Muscle layer of colon (tissue), 2 donors: ENCODE data around the gene ALDH18A1.
"Not testable (repeated sequence)": the region's sequence is repeated elsewhere in the genome, so short reads cannot be mapped to it uniquely, and the experiment has no call there.

Source experiments
- H3K27ac ChIP-seq: one replicate; pipeline ENCODE4 v1.7.0; 2013; ENCODE audit warnings: low read depth, mild to moderate bottlenecking, low read length, moderate library complexity
- H3K27me3 ChIP-seq, 2 donors: one replicate each; pipeline ENCODE4 v1.7.0; 2013; ENCODE audit warnings: low read length in 2 of 2, mild to moderate bottlenecking in 2 of 2; ENCODE audit not compliant: insufficient read depth in 2 of 2, control insufficient read depth in 1 of 2
- H3K36me3 ChIP-seq: one replicate; pipeline ENCODE4 v1.7.0; 2013; ENCODE audit warnings: mild to moderate bottlenecking, low read length; ENCODE audit not compliant: insufficient read depth
- H3K4me1 ChIP-seq: one replicate; pipeline ENCODE4 v1.7.0; 2013; ENCODE audit warnings: mild to moderate bottlenecking, low read length; ENCODE audit not compliant: insufficient read depth
- H3K4me3 ChIP-seq, 2 donors: one replicate each; pipeline ENCODE4 v1.7.0; 2013; ENCODE audit warnings: low read length in 2 of 2, low read depth in 1 of 2, mild to moderate bottlenecking in 1 of 2, moderate library complexity in 1 of 2
- H3K9ac ChIP-seq: one replicate; pipeline ENCODE4 v1.7.0; 2013; ENCODE audit warnings: low read length
- H3K9me3 ChIP-seq: one replicate; pipeline ENCODE4 v1.7.0; 2013; ENCODE audit warnings: mild to moderate bottlenecking, low read length
- donor health status: abdominal sarcoma.
- donor health status: Adenocarcinoma of cecum.

The ALDH18A1 gene

GRCh38 chr10:95674643-95675042 is 18.1 kb upstream of the ALDH18A1 start:
- no peak overlapping the region for H3K4me3 ChIP-seq
- no peaks in the 10 kb centered on the region for H3K27me3 ChIP-seq
- no peaks in the 10 kb centered on the region for H3K9me3 ChIP-seq
- peaks cover 6% of the 10 kb centered on the region for H3K36me3 ChIP-seq
- no peak overlapping the region for H3K9ac ChIP-seq
- H3K4me1 ChIP-seq = no peaks in the 10 kb centered on the region
- H3K27ac ChIP-seq = no peak overlapping the region

DNA sequence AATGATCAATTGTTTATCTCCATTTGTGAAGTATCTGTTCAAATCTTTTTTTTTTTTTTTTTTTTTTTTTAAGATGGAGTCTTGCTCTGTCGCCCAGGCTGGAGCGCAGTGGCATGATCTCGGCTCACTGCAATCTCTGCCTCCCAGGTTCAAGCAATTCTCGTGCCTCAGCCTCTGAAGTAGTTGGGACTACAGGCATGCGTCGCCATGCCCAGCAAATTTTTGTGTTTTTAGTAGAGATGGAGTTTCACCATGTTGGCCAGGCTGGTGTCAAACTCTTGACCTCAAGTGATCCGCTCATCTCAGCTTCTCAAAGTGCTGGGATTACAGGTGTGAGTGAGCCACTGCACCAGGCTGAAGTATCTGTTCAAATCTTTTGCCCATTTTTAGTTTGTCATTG is 16.1 kb upstream of the ALDH18A1 start:
- H3K9ac ChIP-seq, H3K27me3 ChIP-seq, H3K27ac ChIP-seq, H3K4me3 ChIP-seq, H3K4me1 ChIP-seq, H3K9me3 ChIP-seq: not testable (repeated sequence)
- peaks cover 17% of the 10 kb centered on the region for H3K36me3 ChIP-seq

GRCh38 chr10:95664543-95664942 is 8.0 kb upstream of the ALDH18A1 start:
- H3K36me3 ChIP-seq = peaks cover 17% of the 10 kb centered on the region
- H3K4me1 ChIP-seq = peaks cover 16% of the 10 kb centered on the region
- no peaks in the 10 kb centered on the region for H3K27me3 ChIP-seq
- no peak overlapping the region for H3K4me3 ChIP-seq
- H3K27ac ChIP-seq = peak overlapping the region; percentile 12
- H3K9ac ChIP-seq = no peak overlapping the region
- H3K9me3 ChIP-seq = no peaks in the 10 kb centered on the region

DNA sequence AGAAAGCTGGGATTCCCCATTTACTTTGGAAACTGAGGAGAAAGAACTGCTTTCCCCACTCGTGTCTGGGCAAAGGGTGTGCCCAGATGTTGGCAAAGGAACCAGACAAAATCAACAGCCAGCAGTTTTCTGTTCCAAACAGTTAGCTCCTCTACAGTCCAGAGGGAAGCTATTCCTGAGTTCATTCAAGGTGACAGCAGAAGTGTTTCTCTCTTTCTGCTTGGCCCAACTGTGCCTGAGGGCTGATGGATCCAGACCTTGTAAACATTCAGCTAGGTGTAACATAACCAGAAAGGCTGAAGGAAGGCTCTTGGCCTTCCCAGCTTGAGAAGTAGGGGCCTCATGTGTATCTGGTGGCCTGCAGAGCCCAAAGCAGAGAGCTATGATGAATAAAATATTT is 7.0 kb upstream of the ALDH18A1 start:
- H3K9me3 ChIP-seq = no peaks in the 10 kb centered on the region
- peaks cover 7% of the 10 kb centered on the region for H3K36me3 ChIP-seq
- no peak overlapping the region for H3K9ac ChIP-seq
- H3K4me1 ChIP-seq = peaks cover 16% of the 10 kb centered on the region
- H3K27ac ChIP-seq = peak overlapping the region; percentile 19
- H3K27me3 ChIP-seq = no peaks in the 10 kb centered on the region
- no peak overlapping the region for H3K4me3 ChIP-seq

DNA sequence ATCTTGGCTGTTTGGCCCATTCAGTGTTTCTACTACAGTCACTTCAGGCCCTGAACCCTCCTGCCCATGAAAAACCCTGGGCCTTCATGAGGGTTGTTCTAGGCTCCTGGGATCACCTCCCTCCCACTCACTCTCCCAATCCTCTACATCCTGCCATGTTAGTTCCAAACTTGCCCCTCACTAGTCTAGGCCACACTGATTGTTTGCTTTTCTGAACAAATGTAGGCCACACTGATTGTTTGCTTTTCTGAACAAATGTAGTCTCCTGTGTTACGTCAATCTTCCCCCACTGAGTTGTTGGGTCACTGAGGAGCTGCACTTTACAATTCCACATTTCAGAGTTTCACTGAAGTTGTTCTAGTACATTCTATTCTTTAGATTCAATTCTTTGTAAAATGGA is 5.3 kb upstream of the ALDH18A1 start:
- Histone ChIP-seq H3K36me3 (no peaks in the 10 kb centered on the region), H3K4me1 (peaks cover 22% of the 10 kb centered on the region), H3K9me3 (no peaks in the 10 kb centered on the region), H3K4me3 (no peak overlapping the region), H3K27me3 (no peaks in the 10 kb centered on the region), H3K9ac (no peak overlapping the region), H3K27ac (no peak overlapping the region)

DNA sequence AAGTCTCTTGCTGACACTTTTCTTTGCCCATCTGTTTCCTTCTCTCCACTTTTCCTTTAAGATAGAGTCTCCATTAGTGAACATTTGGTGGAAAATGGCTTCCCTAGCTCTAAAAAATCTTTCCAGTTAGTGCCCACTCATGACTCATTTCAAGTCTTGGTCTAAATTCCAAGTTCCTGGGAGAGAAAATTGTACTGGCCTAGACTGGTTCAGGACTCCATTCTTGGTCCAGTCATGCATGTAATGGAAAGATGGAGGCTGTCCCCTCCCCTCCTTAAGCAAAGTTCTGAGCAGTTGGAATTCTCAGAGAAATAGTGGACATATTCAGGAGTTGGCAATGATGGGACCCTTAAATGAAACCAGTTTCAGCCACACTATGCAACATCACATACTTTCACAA is 3.8 kb upstream of the ALDH18A1 start:
- no peaks in the 10 kb centered on the region for H3K36me3 ChIP-seq
- no peaks in the 10 kb centered on the region for H3K27me3 ChIP-seq
- H3K27ac ChIP-seq = no peak overlapping the region
- no peak overlapping the region for H3K4me3 ChIP-seq
- no peak overlapping the region for H3K9ac ChIP-seq
- peaks cover 27% of the 10 kb centered on the region for H3K4me1 ChIP-seq
- no peaks in the 10 kb centered on the region for H3K9me3 ChIP-seq

GRCh38 chr10:95657250-95657649 is 739 bp upstream of the ALDH18A1 start:
- Histone ChIP-seq H3K36me3 (no peaks in the 10 kb centered on the region), H3K9ac (no peak overlapping the region), H3K9me3 (no peaks in the 10 kb centered on the region), H3K27me3 (no peaks in the 10 kb centered on the region), H3K4me3 (peak overlapping the region; percentile 63 to 75), H3K4me1 (peaks cover 13% of the 10 kb centered on the region), H3K27ac (no peak overlapping the region)

DNA sequence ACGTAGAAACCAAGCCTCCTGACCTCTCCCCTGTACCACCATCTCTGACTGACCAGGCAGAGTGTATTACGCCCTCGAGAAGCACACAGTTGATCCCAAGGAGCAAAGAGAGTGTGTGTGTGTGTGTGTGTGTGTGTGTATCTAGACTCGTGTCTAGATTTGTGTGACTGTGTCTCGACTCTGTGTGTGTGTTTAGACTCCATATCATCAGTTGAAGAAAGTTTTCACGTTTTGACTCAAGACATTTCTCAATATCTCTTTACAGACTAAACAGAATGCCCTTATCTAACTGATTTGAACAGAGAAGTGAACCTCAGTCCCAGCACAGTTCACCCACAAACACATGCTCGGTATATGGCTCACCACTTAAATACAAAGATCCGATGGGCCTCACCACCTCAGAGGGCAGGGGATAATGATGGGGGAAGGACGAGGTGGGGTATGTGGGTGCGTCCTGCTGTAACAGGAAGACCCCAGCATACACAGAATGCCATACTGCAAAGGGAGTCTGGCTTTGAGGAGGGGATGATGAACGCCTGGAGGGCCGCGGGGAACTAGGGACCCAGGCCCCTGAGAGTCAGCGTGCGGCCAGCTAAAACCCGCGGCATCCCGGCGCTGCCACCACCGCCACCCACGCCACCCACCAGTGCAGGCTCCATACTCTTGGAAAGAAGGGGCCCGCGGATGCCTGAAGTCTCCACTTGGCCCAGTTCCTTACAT is 780 bp downstream of the ALDH18A1 start:
- Histone ChIP-seq H3K27ac (no peak overlapping the region), H3K4me3 (peak overlapping the region; percentile 63 to 75), H3K27me3 (no peaks in the 10 kb centered on the region), H3K36me3 (peaks cover 6% of the 10 kb centered on the region), H3K9me3 (no peaks in the 10 kb centered on the region), H3K9ac (peak overlapping the region; percentile 32), H3K4me1 (peaks cover 13% of the 10 kb centered on the region)

GRCh38 chr10:95653895-95654294 is 2.6 kb downstream of the ALDH18A1 start:
- no peak overlapping the region for H3K9ac ChIP-seq
- H3K9me3 ChIP-seq = no peaks in the 10 kb centered on the region
- peaks cover 12% of the 10 kb centered on the region for H3K36me3 ChIP-seq
- H3K27ac ChIP-seq = no peak overlapping the region
- no peak overlapping the region for H3K4me3 ChIP-seq
- H3K4me1 ChIP-seq = peaks cover 13% of the 10 kb centered on the region
- H3K27me3 ChIP-seq = no peaks in the 10 kb centered on the region

DNA sequence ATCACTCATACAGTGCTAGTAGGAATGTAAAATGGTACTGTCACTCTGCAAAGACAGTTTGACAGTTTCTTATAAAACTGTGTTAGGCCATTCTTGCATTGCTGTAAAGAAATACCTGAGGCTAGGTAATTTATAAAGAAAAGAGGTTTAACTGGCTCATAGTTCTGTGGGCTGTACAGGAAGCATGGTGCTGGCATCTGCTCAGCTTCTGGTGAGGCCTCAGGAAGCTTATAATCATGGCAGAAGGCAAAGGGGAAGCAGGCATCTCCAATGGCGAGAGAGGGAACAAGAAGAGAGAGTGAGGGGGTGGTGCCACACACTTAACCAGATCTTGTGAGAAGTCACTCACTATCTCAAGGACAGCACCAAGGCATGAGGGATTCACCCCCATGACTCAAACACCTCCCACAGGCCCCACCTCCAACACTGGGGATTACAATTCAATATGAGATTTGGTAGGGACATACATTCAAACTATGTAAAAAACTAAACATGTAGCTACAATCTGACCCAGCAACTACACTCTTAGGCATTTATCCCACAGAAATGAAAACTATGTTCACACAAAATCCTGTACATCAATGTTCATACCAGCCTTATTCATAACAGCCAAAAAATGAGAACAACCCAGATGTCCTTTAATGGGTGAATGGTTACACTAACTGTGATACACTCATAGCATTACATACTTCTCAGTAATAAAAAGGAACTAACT is 5.0 kb downstream of the ALDH18A1 start:
- Histone ChIP-seq H3K9ac (no peak overlapping the region), H3K4me1 (peaks cover 6% of the 10 kb centered on the region), H3K27ac (no peak overlapping the region), H3K9me3 (no peaks in the 10 kb centered on the region), H3K27me3 (no peaks in the 10 kb centered on the region), H3K4me3 (no peak overlapping the region), H3K36me3 (peaks cover 12% of the 10 kb centered on the region)

GRCh38 chr10:95650232-95650631 is 6.3 kb downstream of the ALDH18A1 start:
- Histone ChIP-seq H3K4me3 (no peak overlapping the region), H3K36me3 (peaks cover 17% of the 10 kb centered on the region), H3K27ac (no peak overlapping the region), H3K27me3 (no peaks in the 10 kb centered on the region), H3K9ac (no peak overlapping the region), H3K4me1 (peaks cover under 1% of the 10 kb centered on the region), H3K9me3 (no peaks in the 10 kb centered on the region)

GRCh38 chr10:95648138-95648537 is 8.4 kb downstream of the ALDH18A1 start:
- Histone ChIP-seq H3K4me3 (no peak overlapping the region), H3K4me1 (no peaks in the 10 kb centered on the region), H3K27me3 (no peaks in the 10 kb centered on the region), H3K36me3 (peaks cover 18% of the 10 kb centered on the region), H3K9me3 (no peaks in the 10 kb centered on the region), H3K27ac (no peak overlapping the region), H3K9ac (no peak overlapping the region)
